Astrocyte of the cerebellum (primary cell): ENCODE data around the gene CIT.
A peak's percentile ranks its signal among the peaks of the same experiment; 100 is the strongest.

Source experiments
- DNase-seq: peaks from one replicate; pipeline ENCODE4 v3.0.0-alpha.2; 2011; ENCODE audit warnings: low read depth
- H3K4me3 ChIP-seq: 2 replicates; pipeline ENCODE4 v1.5.1; 2011; ENCODE audit warnings: mild to moderate bottlenecking, low read depth, low read length, moderate library complexity
- in situ Hi-C: cut with HindIII; loops from 2 replicates; pipeline ENCODE4 v1.10.0; 2017; ENCODE audit warnings: low sequenced_read_pairs
- TF ChIP-seq, protein P1 (sequence below): IDR thresholded peaks from 2 replicates; pipeline ENCODE4 v1.5.1; 2012; ENCODE audit warnings: low read length, low read depth, moderate library complexity, mild to moderate bottlenecking; ENCODE audit errors: missing control alignments

Gene CIT

DNA sequence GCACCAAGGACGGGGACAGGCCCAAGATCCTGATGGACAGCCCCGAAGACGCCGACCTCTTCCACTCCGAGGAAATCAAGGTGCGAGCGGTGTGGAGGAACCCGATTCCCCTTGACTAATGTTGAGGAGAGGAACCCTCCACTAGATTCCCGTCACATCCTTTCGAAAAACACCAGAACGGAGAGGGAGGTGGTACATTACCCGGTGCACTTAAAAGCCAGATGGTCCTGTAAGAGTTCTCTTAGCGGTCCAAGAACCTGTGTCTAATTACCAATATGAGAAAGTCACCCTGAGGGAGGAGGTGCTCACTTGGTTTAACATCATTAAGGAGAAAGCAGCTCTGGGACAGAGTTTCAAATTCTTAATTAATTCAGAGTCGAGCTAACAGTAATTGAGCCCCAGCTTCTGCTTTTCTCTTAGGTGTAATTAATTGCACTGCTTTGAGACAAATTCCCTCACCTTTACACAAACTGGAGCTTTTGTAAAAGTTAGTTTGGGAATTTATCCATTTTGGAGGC lies 208.7 kb downstream of the CIT start:
- TF ChIP-seq, protein P1, sequence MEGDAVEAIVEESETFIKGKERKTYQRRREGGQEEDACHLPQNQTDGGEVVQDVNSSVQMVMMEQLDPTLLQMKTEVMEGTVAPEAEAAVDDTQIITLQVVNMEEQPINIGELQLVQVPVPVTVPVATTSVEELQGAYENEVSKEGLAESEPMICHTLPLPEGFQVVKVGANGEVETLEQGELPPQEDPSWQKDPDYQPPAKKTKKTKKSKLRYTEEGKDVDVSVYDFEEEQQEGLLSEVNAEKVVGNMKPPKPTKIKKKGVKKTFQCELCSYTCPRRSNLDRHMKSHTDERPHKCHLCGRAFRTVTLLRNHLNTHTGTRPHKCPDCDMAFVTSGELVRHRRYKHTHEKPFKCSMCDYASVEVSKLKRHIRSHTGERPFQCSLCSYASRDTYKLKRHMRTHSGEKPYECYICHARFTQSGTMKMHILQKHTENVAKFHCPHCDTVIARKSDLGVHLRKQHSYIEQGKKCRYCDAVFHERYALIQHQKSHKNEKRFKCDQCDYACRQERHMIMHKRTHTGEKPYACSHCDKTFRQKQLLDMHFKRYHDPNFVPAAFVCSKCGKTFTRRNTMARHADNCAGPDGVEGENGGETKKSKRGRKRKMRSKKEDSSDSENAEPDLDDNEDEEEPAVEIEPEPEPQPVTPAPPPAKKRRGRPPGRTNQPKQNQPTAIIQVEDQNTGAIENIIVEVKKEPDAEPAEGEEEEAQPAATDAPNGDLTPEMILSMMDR, result no peak
- H3K4me3 ChIP-seq, result peak overlapping the region; percentile 94
- DNase-seq, result no peak
- in situ Hi-C loops, result no loop called here

DNA sequence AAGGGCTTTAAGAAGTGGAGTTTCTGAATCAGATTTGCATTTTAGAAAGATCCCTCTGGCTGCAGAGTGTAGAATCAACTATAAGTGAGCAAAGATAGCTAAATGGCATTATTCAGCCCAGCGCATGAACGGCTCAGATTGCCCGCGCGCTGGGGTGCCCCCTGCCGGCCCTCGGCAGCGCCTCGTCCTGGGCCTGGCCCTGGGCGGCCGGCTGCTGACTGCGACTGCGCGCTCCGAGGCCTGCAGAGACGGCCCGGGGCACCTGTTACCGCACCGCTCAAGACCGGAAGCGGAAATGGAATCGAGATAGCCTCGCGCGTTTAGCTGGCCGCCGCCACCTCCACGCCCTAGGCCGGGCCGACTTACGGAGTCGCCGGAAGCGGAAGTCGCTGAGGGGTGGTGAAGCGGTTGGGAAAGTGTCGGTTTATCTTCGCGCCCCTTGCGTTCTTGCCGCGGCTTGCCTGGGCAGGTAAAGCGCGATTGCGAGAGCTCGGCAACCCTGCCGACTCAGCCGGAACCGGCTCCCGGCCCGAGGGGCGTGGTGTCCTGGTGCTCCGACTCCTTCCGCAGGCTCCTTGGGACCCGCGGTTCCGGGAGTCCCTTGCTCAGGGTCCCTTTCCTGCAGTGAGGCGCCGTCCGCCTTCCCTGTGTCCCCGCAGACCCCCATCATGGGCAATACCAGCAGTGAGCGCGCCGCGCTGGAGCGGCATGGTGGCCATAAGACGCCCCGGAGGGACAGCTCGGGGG lies 209.4 kb downstream of the CIT start, which contains the start of gene PRKAB1:
Gene PRKAB1 (plus strand): TSS at position 557 of the 747 bp plus-strand sequence. CDS start 112 bp downstream, at position 669.
- in situ Hi-C loops, result no loop called here
- peak; percentile 93 for DNase-seq
- peak within 1 kb of the TSS; percentile 94 for H3K4me3 ChIP-seq
- TF ChIP-seq, protein P1, result peak; percentile 94

DNA sequence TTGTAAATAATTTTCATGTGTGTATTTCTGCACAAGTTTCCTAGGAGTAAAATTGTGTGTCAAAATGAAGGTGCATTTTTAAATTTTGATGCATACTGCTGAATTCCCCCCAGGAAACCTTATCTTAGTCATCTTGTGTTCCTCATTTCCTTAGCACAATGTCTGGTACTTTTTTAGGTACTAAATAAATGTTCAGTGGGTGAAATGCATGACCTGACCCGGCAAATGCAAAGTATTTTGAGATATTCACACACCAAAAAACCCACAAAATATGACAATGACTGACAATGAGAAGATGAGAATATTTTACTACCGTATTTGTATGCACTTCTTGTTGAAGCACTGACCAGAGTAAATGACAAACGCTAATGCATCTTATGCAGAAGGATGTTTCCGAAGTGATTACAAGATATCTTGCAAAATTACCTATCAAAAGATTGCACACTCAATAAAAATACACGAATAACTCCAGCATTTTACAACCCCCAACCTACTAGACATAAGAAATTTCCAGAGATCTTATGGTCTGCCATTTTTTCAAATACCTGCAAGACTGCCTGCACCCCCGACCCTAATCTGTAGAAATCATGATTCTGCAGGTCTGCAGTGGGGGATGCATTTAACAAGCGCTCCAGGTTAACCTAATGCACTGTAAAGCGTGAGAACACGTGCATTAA lies 210.1 kb downstream of the CIT start:
- TF ChIP-seq, protein P1, result no peak
- H3K4me3 ChIP-seq, result peak overlapping the region; percentile 94
- DNase-seq, result no peak
- in situ Hi-C loops, result no loop called here

GRCh38 chr12:119666226-119666795 lies 210.8 kb downstream of the CIT start:
- in situ Hi-C loops, result no loop called here
- DNase-seq, result no peak
- H3K4me3 ChIP-seq, result no peak overlapping the region
- TF ChIP-seq, protein P1, result no peak

- H3K4me3 ChIP-seq, result no peak overlapping the region
- DNase-seq, result no peak
- in situ Hi-C loops, result no loop called here
- TF ChIP-seq, protein P1, result no peak
These were observed 211.8 kb downstream of the CIT start for GRCh38 chr12:119665164-119665929.

GRCh38 chr12:119664642-119665041 lies 212.5 kb downstream of the CIT start:
- in situ Hi-C loops, result no loop called here
- TF ChIP-seq, protein P1, result no peak
- no peak for DNase-seq
- H3K4me3 ChIP-seq, result no peak overlapping the region
